Stimulated activated CD8-positive, alpha-beta memory T cell treated with anti-CD3 and anti-CD28 coated beads, Interleukin-2, amount 100 ng/mL, for 48 hours (primary cell): ENCODE data around the gene MTMR3.

Experiments
- DNase-seq, 2 donors: peaks; one replicate each; pipeline ENCODE4 v3.0.0-alpha.2; 2020; ENCODE audit warnings: low read depth in 2 of 2

The MTMR3 gene

GRCh38 chr22:30027169-30027568, 144.2 kb downstream of the MTMR3 start:
- no peak for DNase-seq

DNA sequence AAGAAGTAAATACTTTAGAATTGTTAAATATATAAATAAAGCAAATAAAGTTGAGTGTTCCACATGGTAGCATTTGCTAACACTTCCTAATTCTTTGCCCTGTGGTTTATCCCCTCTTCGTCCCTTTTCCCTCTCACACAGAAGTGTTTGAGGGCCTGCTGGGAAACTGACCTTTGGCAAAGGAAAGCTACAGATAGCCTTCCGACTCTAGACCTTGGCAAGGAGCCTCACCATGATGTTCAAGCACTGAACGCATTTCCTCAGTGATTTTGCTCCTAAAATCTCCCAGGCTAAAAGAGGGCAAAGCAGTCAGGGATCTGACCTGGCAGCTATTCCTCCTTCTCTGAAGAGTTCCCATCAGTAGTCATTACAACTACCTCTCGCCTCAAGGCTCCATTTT, 144.8 kb downstream of the MTMR3 start:
- DNase-seq = no peak

- DNase-seq = no peak
Observed at GRCh38 chr22:30028731-30029130, 145.8 kb downstream of the MTMR3 start.

DNA sequence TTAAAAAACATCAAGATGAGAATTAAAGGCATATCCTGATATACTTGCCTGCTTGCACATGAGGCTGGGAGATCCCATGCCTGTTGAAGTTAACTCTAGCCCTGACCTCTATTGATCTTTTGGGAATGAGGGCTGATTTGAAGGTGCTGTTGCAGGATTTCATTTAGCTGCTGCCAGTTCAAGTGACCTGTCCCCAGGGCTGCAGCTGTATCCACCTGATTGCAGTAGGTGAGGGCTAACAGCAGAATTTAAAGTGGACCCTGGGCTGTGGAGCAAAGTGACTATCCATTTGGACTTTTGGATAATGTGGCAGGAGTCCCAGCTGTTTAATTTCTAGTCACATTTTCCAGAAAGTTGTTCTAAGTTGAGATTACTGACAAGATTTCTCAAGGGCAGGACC, 146.5 kb downstream of the MTMR3 start:
- DNase-seq = no peak

- no peak for DNase-seq
Observed at GRCh38 chr22:30030329-30030728, 147.4 kb downstream of the MTMR3 start.

GRCh38 chr22:30031328-30031727, 148.4 kb downstream of the MTMR3 start:
- DNase-seq = no peak

- DNase-seq = no peak
Observed at GRCh38 chr22:30031764-30032455, 148.9 kb downstream of the MTMR3 start.

GRCh38 chr22:30033137-30033536, 150.2 kb downstream of the MTMR3 start:
- no peak for DNase-seq

DNA sequence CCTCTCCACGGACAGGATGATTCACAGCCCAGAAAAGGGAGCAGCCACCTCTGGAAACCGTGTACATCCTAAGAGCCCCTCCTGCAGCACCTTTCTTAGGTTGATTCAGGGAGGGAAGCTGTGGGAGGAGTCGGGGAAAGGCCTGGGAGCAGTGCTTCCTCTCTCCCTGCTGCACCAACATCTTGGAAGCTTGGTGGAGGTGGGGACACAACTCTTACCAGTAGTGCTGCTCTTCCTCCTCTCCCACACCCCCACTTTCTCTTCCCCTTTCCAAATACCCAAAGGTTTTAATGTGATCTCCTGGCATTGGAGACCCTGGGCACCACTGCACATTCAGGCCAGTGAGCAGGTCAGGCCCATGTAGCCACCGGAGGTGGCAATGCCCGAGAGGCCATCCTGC, 150.9 kb downstream of the MTMR3 start:
- DNase-seq = no peak

GRCh38 chr22:30036656-30037055, 153.7 kb downstream of the MTMR3 start:
- no peak for DNase-seq

GRCh38 chr22:30038219-30038618, 155.2 kb downstream of the MTMR3 start:
- no peak for DNase-seq

DNA sequence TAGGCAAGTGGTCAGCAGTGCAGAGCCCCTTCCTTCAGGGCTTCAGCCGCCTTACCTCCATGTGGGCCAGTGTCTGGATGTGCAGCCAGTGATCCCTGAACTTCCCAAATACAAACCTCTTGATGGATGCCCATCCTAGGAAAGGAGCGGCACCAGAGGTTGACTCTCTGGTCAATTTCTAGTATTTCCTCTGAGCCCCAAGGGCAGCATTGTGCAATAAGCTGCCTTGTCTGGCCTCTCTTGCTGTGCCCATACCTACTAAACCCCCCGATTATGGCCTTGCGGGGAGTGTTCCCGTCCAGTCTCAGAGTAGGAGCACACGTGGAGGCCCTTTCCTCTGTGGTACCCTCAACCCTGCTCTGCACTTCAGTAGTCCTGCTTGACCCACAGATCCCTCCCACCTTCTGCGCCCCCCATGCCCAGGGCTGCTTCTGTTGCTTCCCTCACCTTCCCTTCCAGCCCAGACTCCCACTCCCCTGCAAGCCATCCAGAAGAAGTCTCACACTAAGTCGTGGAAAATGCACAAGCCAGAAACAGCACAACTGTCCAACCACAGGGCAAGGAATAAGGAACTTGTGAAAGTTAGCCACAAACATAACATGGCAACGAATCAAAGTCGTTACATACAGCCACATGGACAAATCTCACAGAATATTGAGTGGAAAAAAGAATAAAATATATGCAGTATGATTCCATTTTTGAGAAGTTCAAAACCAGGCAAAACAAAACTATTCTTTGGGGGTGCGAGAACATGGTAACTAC, 157.7 kb downstream of the MTMR3 start:
- DNase-seq = no peak

DNA sequence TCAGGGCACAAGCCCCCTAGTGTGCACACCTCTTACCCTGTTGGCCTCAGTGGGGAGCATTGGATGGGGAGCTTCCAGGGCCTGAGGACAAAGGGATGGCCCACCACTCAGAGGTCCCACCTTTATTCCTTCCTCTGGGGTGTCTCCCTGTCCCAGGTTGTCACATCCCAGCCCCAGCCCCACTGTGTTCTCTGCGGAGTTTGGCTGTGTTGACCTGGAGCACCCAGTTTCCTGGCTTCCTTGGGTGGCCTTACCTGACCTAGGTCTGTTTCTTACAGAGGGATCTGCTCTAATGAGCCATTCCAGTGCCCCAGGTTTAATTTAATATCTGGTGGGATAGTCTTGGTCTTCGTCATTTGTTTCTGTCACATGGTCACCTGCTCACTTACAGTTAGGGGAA, 158.5 kb downstream of the MTMR3 start:
- DNase-seq = no peak

DNA sequence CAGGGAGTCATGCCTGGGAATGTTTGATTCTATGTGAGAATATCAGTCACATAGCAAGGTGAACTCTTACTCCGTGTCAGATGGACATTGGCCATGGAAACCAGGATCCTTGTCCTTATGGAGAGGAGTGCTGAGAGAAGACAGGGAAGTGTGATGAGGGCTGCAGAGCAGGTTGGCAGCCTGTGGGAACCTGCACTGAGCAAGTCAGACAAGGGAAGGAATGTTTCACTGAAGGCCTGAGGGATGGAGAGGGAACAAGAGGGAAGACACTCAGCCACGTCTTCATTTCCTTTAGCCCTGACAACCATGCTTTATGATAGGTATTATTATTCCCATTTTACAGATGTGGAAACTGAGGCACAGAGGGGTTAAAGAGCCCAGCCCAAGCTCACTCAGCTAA, 158.9 kb downstream of the MTMR3 start:
- no peak for DNase-seq

DNA sequence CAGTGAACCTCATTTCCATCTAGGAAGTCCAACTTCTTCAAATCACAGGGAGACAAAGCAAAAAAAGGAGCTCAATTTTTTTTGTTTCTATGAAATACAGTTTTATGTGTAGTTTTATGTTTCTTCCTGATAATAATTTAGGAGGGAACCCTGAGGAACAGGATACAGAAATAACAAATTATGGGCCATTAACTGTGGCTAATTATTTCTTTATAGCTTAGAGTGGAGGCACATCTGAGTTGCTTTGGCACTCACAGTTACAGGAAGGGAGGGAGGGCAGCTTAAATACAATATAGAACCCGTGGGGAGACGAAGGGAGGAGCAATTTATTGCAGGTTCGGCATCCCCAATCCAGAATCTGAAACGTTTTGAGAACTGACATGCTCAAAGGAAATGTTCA, 160.2 kb downstream of the MTMR3 start:
- DNase-seq = no peak

DNA sequence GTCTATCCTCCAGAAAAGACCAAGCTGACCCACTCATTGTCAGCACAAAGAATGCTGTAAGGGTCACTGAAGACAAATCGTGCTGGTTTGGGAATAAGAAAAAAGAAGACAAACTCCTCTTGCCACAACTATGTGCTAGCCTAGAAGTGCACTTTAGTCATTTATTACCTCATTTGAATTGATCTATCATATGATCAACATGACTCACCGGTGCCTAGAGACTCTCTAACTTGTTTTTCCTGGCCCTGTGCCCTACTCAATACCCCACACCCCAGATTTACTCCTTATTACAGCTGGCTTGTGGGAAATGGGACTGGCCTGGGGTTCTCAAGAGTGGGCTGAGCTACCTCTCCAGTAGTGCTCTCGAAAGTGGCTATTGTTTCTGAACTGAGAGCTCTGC, 161.4 kb downstream of the MTMR3 start:
- no peak for DNase-seq

- no peak for DNase-seq
Observed at GRCh38 chr22:30044881-30045493, 162.0 kb downstream of the MTMR3 start.

DNA sequence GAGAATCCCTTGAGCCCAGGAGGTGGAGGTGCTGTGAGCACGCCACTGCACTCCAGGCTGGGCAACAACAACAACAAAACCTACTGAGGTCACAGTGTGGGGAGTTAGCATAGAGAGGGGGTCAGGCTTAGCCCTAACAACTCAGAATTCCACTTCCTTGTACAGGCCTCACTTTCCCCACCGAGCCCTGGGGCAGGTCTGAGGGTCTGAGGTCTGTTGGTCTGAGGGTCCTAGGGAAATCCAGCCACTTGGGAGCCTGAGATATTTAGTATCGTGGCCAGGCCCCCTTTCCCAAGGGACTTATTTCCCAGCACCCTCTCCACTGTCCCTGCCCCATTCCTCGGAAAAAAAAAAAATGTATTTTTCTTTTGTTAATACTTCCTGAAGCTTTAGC, 162.5 kb downstream of the MTMR3 start:
- no peak for DNase-seq

DNA sequence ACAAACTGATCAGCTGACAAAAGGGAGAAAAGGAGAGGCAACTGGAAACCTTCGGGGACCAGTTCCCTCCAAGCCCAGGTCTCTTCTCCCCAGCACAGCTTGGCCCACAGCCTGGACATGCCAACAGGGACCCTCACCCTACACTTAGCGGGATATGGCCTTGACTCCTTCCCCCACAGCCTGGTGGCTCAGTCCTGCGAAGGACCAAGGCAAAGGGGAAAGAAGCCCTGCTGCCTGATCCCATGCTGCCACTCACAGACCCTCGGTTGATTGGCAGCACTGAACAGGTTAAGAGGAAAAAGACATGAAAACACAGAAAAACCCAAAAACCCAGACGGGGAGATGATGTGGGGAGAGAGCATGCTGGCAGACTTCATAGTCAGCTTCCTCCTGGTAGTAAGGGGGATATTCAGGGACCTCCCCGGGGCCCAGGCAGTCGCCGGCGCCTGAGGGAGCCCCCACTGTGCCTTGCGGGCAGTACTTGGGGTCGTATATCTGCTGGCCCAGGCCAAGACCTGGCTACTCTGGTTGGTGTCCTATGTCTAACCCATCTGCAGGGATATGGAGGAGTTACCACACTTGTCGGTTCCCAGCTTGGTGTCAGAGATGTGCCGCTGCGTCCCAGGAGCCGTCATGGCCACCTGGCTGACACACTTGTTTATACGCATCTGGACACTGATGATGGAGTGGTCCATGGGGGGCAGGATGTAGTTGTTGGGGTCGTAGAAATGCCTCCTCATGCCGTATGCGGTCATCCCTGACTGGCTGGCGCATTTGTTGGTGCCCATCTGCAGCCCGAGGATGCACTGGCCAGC, 163.1 kb downstream of the MTMR3 start:
- no peak for DNase-seq

- DNase-seq = no peak
Observed at GRCh38 chr22:30046716-30047363, 163.9 kb downstream of the MTMR3 start.

DNA sequence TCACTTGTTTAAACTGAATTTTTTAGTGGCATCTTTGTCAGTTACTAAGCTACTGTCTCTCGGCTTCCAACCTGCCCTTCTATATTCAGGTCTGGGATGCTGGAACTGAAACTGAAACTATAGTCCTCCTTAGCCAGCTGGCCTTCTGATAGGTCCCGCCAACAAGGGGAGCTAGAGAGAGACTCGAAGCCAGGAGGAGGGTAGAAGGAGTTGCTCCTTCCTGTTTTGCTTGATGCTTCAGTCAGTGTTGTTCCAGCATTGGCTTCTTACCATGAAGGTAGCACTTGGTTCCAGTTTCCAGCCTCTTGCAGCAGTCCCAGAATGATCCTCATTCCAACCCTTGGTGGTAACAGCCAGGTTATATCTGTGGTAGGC, 164.4 kb downstream of the MTMR3 start:
- no peak for DNase-seq

GRCh38 chr22:30048681-30049080, 165.7 kb downstream of the MTMR3 start:
- DNase-seq = no peak
